ENCODE results near the gene ZNF48.

The ZNF48 gene

GRCh38 chr16:30407804-30408534, 12.7 kb downstream of the ZNF48 start:
- DNase-seq: no peak

DNA sequence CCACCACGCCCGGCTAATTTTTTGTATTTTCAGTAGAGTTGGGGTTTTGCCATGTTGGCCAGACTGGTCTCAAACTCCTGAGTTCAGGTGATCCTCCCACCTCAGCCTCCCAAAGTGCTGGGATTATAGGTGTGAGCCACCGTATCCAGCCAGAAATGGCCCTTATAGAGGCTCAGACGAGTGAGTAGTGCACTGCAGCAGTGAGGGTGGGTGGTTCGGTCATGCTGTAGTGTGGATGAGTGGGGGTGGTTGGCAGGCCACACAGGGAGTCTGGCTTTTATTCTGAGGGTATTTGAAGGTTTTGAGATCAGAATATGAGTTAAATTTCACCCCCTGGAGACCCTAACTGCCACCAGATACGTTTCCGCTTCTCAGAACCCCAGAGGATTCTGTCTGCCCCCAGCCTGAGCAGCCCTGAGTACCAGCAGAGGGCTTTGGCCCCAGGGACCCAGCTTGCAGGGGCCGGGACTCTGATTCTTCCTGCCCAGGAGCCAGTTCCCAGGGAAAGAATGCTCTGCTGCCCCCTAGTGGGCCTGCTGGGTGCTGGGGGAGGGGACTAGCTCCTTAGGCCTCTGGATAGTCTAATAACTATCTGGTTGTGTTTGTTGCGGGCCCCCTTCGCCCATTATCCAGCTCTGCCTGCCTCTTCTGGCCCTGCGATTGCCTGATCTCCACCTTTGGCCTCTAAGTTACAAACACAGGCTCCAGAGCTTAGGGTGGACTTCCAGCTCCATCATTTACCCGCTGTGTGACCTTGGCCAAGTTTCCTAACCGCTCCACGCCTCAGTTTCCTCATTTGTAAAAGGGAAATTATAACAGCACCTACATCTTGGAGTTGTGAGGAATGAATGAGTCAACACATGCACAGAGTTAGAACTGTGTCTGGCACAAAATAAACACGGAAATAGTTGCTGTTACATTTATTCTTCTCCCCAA, 14.2 kb downstream of the ZNF48 start:
- peak; percentile 80 for DNase-seq

GRCh38 chr16:30413112-30413806, 18.0 kb downstream of the ZNF48 start:
- no peak for DNase-seq

DNA sequence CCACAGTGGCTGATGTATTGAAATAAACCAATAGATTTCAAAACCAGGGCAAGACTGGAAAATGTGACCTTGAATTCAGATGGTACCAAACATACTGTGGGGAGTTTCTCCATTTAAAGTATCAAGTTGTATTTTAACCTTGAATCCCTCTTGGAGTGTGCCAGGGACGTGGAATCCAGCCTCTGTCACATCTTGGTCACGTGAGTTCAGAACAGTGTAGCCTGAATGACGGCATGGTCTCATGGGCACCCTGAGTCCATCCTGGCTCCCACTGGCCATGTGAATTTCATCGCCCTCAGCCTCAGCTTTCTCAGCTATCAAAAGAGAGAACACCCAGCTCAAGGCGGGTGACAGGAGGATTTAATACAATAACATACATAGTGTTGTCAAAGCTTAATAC, 18.9 kb downstream of the ZNF48 start:
- no peak for DNase-seq

DNA sequence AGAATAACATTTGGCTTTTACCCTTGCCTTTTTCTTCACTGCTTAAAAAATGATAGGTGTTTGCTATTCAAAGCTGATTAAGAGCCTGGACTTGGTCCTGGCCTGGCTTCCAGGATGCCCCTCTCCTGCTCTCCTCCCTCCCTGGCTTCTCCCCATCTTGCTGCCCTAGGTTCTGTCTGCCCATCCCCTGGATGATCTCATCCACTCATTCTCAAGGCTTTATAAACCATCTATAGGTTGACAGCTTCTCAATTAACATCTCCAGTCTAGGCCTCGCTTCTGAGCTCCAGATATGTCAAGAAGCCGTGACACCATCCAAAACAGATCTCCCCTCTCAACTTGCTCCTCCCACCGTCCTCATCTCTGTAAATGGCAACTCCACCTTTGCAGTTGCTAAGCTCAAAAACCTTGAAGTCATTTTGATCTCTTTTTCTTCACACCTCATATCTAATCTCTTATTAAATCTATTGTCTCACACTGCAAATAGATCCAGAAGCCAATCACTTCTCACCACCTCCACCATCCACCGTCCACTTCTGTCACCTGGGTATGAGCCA, 20.9 kb downstream of the ZNF48 start:
- DNase-seq: no peak

DNA sequence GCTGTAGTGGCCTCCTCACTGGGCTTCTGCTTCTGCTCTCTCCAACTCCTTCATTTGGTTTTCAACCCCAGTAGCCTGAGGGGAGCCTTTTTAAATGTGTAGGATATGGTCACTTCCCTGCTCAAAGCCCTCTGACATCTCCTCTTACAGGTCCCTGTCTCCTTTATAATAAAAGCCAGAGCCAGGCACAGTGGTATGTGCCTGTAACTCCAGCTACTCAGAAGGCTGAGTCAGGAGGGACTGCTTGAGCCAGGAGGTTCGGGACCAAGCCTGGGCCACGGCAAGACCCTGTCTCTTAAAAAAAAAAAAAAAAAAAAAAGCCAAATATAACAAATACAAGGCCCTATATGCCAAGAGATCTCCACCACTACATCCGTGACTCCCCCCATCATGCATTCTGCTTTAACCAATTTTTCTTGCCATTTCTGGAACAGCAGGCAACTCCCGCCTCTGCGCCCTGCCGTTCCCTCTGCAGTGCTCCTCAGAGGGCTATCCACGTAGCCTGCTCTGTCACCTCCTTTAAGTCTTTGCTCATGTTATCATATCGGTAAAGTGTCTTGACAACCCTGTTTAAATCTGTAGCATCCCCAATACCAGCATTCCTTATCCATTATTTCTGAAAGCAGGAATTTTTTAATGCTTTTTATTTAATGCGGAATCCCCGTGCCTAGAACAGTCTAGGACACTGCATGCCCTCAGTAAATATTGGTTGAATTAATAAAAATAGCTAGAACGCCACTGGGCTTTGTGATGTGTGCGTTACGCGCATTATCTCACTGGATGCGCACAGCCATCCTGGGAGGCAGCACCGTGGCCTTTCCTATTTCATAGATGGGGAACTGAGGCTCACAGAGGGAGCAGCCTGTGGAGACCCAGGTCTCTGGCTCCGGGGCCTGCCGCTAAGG, 21.7 kb downstream of the ZNF48 start:
- DNase-seq: no peak

DNA sequence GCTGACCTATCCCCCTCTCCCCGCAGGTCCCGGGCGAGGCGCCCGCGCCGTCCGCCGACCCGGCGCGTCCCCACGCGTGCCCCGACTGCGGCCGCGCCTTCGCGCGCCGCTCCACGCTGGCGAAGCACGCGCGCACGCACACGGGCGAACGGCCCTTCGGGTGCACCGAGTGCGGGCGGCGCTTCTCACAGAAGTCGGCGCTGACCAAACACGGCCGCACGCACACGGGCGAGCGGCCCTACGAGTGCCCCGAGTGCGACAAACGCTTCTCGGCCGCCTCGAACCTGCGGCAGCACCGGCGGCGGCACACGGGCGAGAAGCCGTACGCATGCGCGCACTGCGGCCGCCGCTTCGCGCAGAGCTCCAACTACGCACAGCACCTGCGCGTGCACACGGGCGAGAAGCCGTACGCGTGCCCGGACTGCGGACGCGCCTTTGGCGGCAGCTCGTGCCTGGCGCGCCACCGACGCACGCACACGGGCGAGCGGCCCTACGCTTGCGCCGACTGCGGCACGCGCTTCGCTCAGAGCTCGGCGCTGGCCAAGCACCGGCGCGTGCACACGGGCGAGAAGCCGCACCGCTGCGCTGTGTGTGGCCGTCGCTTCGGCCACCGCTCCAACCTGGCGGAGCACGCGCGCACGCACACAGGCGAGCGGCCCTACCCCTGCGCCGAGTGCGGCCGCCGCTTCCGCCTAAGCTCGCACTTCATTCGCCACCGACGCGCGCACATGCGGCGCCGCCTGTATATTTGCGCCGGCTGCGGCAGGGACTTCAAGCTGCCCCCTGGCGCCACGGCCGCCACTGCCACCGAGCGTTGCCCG, 22.5 kb downstream of the ZNF48 start:
- DNase-seq: no peak

DNA sequence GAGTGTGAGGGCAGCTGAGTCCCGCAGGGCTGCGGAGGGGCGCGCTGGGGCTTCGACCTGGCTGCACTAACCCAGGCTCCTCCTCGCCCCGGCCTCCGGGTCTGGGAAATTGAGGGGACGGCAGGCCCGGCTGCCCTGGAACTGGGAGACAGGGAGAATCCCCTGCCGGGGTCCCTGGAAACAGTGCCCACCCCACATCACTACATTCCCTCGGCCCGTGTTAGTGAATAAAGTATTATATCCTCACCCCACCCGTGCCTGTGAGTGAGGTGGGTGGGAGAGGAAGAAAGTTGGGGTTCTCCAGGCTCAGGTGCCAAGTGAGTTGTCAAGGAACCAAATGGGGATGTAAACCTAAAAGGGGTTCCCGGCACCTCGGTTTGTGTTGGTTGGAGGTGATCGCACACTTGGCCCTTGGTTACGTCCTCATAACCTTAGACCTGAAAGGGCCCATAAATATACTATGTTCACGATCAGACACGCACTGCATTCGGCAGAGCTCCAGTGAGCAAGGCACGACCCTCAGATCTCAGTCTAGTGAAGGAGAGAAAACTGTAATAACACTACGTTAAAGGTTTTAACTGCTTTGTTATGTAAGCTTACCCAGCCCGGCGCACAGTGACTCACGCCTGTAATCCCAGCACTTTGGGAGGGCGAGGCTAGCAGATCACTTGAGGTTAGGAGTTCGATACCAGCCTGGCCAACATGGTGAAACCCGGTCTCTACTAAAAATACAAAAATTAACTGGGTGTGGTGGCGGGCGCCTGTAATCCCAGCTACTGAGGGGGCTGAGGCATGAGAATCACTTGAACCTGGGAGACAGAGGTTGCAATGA, 23.3 kb downstream of the ZNF48 start:
- DNase-seq: no peak

- no peak for DNase-seq
Measured at GRCh38 chr16:30421010-30421409, 25.8 kb downstream of the ZNF48 start.

- DNase-seq: no peak
Measured at GRCh38 chr16:30428055-30428454, 32.8 kb downstream of the ZNF48 start.

- DNase-seq: no peak
Measured at GRCh38 chr16:30429418-30429677, 34.1 kb downstream of the ZNF48 start.

- peak; percentile 98 for DNase-seq
Measured at GRCh38 chr16:30429678-30430427, 34.6 kb downstream of the ZNF48 start, which contains the start of gene DCTPP1. DCTPP1 (minus strand) TSS chr16:30430030; CDS start chr16:30429980, 50 bp downstream.

DNA sequence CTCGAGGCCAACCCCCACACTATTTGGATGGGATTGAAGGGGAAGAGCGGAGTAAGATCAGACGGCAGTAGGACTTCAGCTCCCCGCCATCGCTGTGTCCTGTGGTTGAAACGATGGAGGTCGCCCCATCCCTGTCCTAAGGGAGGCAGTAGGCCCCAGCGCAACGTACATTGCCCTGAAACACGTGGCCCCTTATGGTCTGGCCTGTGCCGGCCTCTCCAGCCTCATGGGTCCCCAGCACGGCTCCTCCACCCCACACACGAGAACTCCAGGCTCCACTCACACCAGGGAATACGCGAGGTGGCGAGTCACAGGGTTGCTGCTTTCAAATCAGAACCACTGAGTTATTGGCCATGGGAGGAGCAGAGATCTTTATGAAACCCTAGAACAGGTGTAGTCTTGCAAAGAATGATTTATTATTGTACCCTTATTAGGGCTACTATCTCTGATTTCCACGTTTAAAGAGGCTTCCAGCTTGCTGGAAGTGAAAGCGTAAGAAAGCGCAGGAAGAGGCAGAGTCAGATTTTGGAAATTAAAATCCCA, 35.3 kb downstream of the ZNF48 start:
- DNase-seq: no peak

- no peak for DNase-seq
Measured at GRCh38 chr16:30434852-30435251, 39.6 kb downstream of the ZNF48 start.

DNA sequence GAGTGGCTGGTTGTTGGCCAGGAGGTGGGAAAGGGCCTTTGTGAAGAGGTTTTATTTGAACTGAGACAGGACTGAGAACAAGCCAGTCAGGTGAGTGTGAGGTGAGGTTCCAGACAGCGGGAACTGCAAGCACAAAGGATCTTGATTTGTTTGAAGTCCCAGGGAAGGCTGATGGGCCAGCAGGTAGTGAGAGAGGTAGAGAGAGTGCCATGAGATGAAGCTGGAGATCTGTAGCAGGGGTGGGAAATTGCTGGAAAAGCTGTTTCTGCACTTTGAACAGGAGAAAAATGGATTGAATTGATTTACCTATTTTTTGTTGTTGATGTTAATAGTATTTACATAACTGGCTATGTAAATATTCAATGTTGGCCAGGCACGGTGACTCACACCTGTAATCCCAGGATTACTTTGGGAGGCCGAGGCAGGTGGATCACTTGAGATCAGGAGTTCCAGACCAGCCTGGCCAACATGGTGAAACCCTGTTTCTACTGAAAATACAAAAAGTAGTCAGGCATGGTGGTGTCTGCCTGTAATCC, 42.4 kb downstream of the ZNF48 start:
- DNase-seq: no peak

DNA sequence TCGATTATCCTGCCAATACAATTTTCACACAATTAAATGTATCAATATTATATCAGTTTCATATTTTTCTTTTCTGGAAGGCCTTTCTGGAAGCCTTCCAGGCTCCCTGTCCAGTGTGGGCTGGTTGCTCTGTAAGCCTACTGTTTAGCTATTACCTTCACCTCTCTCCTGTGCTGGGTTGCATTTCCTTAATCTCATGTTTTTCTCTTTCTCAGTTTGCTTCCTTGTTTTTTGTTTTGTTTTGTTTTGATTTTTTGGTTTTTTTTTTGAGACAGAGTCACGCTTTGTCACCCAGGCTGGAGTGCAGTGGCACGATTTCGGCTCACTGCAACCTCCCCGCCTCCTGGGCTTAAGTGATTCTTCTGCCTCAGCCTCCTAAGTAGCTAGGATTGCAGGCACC, 43.6 kb downstream of the ZNF48 start:
- DNase-seq: no peak

GRCh38 chr16:30439720-30440348, 44.6 kb downstream of the ZNF48 start:
- DNase-seq: no peak

GRCh38 chr16:30443631-30444030, 48.4 kb downstream of the ZNF48 start:
- no peak for DNase-seq

Data from KG1 (cell line).